GM21723 (cell line): Measurements from ENCODE around the gene FAM72A.
"Not testable (repeated sequence)": the region's sequence is repeated elsewhere in the genome, so short reads cannot be mapped to it uniquely, and the experiment has no call there.

Experiments
- ATAC-seq: cut with Tn5 transposase; IDR thresholded peaks from one replicate; pipeline ENCODE4 v1.9.1; 2021; ENCODE audit warnings: mild to moderate bottlenecking, moderate library complexity; ENCODE audit not compliant: unreplicated experiment

Gene FAM72A

DNA sequence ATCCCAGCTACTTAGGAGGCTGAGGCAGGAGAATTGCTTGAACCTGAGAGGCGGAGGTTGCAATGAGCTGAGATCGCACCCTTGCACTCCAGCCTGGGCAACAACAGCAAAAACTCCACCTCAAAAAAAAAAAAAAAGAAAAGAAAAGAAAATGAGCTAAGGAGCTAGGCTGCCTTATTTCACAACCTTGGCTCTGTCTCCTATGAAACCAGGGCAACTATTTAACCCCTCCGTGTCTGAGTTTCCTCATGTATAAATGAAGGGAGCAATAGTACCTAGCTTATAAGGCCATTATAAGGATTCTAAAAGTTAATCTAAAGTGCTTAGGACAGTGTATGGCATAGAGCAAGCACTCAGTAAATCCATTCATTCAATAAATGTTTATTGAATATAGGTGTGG is 32.8 kb downstream of the FAM72A start:
- not testable (repeated sequence) for ATAC-seq

DNA sequence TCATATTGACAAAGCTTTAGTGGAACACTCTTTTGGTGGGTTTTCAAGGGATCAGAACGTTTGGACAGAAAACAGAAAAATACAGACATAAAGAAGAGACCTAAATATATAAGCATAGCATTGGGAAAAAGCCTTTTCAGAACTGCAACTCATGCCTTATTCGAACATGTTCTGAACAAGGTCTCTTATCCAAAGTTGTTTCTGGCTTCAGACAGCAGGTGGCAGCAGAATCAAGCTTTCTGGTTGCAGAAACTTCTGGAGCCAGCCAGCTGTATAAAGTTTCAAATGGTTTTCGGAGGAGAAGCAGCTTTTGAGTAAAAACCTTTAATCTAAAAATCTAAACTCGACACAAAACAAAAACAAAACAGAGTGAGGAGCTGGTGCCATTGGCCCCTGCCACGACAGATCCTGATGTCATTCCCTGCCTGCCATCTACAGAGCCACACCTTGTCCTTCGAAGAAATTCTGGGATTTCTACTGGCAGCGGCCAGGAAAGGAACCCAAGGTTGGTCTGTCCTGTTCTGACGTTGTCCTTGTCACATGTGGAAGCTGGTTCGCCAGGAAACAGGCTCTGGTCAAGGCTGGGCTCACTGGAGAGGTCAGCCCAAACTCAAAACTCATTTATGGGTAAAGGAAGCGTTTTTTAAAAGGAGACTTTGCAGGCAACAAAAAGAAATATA is 35.1 kb downstream of the FAM72A start:
- peak; percentile 61 for ATAC-seq

DNA sequence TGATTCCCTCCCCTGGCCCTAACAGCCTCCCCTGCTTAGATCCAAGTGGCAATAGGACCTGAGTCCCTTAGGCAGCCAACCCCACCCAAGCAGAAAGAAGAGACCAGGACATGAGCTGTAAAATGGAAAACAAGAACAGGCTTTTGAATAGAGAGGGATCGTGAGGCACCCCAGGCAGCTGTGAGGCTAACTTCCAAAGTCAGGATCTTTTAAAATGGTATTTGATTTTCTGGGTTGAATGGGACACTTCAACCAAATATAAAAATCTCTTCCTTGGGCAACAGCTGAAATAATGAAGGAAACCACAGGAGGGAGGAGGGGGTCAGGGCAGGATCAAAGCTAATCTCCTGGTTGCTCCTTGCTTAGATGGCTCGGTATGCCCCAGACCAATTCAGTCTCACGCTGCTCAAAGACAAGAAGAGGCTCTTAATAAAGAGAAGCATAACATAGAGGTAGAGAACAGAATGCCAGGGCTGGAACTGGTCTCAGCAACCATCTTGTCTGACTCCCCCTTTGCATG is 56.8 kb downstream of the FAM72A start:
- ATAC-seq: no peak

DNA sequence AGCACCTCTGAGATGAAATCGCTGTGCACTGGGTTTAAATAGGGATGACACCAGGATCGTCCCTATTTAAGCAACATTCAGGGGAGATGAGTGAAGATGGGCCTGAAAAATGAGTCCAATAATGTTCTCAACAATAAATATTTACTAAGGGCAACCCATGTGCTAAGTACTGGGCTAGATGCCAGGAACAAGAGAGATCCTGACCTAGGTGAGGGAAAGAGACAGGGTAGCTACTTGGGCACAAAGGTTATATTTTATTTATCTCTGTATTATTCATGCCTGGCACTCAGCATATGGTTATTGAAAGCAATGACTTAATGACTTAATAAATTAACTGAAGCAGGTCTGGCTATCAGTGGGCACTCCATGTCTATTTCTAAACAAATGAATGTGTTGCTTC is 58.0 kb downstream of the FAM72A start:
- ATAC-seq: no peak

DNA sequence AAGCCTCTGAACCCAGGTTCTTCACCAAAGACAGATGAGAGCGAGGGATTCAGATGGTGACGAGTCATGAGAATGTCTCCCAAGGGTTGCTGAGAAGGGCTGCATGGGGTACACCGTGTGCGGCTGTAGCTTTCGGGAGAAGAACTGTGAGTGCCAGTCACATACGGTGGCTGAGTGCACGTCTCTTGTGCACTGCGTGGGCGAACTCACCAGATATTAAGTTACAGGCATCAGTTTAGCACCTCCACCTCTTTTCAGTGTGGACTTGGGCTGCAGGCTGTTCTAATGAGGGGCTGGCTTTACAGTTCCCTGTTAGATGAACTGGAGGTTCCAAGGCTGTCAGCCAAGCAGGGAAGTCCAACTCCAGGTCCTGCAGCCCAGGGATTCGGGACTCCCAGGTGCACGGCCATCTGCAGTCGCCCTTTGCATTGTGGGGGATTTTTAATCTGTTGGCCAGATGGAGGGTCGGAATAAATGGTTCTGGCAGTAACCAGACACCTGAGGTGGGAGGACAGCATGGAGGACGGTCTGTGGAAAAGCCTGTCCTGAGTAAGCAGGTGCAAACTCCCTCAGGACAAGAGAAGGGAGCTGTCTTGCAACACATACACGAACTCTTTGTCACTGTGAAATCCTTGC is 59.0 kb downstream of the FAM72A start:
- ATAC-seq: no peak

DNA sequence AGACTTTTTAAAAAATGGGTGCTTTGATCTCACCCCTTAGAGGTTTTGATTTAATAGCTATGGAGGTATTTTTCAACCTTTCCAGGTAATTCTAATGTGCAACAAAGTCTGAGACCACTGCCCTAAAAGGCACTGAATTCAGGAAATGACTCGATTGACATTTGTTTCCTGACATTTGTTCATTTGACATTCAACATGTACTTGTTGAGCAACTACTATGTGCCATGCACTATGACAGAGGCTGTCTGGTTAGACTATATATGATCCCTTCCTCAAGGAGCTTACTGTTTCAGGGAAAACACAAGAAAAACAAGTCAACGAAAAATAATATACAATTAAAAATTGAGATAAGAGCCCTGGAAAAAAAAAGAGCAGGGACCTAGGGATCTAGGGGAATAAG is 59.9 kb downstream of the FAM72A start:
- ATAC-seq: no peak

DNA sequence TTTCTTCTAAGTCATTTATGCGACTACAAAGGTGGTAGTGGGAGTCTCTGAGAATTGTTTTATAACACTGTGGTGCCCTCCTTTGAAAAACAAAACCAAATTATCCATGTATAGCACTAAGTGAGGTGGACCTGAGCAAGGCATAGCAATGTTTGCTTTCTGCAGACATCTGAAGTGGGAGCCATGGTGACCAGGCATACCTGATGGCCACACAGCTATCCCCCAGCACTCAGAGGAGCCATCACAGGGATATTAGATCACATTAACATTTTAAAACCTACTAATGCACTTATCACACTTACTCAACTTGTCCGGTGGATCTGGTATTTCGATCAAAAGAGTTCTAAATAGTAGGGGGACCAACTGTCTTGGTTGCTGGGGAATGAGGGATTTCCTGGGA is 60.6 kb downstream of the FAM72A start:
- no peak for ATAC-seq

DNA sequence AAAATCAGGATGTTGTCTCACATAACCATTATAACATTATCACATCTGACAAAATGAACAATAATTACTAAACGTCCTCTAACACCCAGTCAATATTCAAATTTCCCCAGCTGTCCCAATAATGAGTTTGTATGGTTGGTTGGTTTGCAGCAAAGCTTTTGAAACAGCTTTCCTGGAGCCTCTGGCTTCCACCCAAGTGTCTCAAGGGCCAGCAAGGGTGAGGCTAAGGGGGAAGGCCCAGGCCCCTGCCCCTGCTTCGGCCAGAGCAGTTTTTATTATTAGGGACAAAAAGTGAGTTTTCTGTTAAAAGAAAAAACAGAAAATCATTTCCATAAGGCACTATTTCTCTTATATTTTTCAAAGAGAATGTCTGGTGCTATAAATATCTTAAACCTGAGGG is 66.4 kb downstream of the FAM72A start:
- no peak for ATAC-seq
